Neural progenitor cell (in vitro differentiated cells): ENCODE measurements around the gene LRRC47. TPM values are rescaled to one million over a fixed set of nuclear protein-coding genes. Genes with fewer than 3 reads are reported as not detected.

Experiments
- DNase-seq: peaks from one replicate; pipeline ENCODE4 v3.0.0-alpha.2; 2016; ENCODE audit warnings: low spot score
- H2AFZ ChIP-seq: fragments of 200-600 bp; sonication (generic); replicated peaks from 2 replicates; pipeline ENCODE4 v1.6.1; 2016; ENCODE audit warnings: antibody characterized with exemption
- H3F3A ChIP-seq: fragments of 200-600 bp; sonication (generic); 2 replicates; pipeline ENCODE4 v1.6.1; 2016; ENCODE audit warnings: antibody characterized with exemption, low read depth
- H3K27ac ChIP-seq: fragments of 200-600 bp; sonication (generic); 2 replicates; pipeline ENCODE4 v1.5.1; 2016; ENCODE audit warnings: mild to moderate bottlenecking
- H3K27me3 ChIP-seq: fragments of 200-600 bp; sonication (generic); 2 replicates; pipeline ENCODE4 v1.6.1; 2016; ENCODE audit warnings: mild to moderate bottlenecking, moderate library complexity
- H3K36me3 ChIP-seq: fragments of 200-600 bp; sonication (generic); 2 replicates; pipeline ENCODE4 v1.5.1; 2016
- H3K4me1 ChIP-seq: fragments of 200-600 bp; sonication (generic); 2 replicates; pipeline ENCODE4 v1.6.1; 2016; ENCODE audit warnings: mixed run types
- H3K4me2 ChIP-seq: fragments of 200-600 bp; sonication (generic); 2 replicates; pipeline ENCODE4 v1.6.1; 2016
- H3K4me3 ChIP-seq: fragments of 200-600 bp; sonication (generic); 2 replicates; pipeline ENCODE4 v1.5.1; 2016
- H3K79me2 ChIP-seq: fragments of 200-600 bp; sonication (generic); 2 replicates; pipeline ENCODE4 v1.6.1; 2016; ENCODE audit warnings: low read depth
- H3K9ac ChIP-seq: fragments of 200-600 bp; sonication (generic); 2 replicates; pipeline ENCODE4 v1.6.1; 2016
- H3K9me3 ChIP-seq: fragments of 200-600 bp; sonication (generic); 2 replicates; pipeline ENCODE4 v1.5.1; 2016; ENCODE audit warnings: low read depth
- H4K20me1 ChIP-seq: fragments of 200-600 bp; sonication (generic); 2 replicates; pipeline ENCODE4 v1.6.1; 2016; ENCODE audit warnings: low read depth
- H3K27ac Mint-ChIP-seq: 3 replicates; pipeline ENCODE4 v1.8.0; 2021; ENCODE audit warnings: mixed read lengths
- H3K27me3 Mint-ChIP-seq: 2 replicates; pipeline ENCODE4 v1.8.0; 2022; ENCODE audit warnings: low read depth, mild to moderate bottlenecking, inconsistent platforms, moderate library complexity, mixed read lengths; ENCODE audit not compliant: insufficient read depth
- H3K36me3 Mint-ChIP-seq: 3 replicates; pipeline ENCODE4 v1.8.0; 2021; ENCODE audit warnings: mixed read lengths
- H3K4me1 Mint-ChIP-seq: 3 replicates; pipeline ENCODE4 v1.8.0; 2021; ENCODE audit warnings: mixed read lengths
- H3K4me3 Mint-ChIP-seq: 3 replicates; pipeline ENCODE4 v1.8.0; 2021; ENCODE audit warnings: mild to moderate bottlenecking, moderate library complexity, mixed read lengths
- H3K9me3 Mint-ChIP-seq: 3 replicates; pipeline ENCODE4 v1.8.0; 2020; ENCODE audit warnings: mixed read lengths
- EZH2 ChIP-seq: fragments of 200-600 bp; sonication (generic); IDR thresholded peaks from 2 replicates; pipeline ENCODE4 v1.6.1; 2017; ENCODE audit warnings: antibody characterized with exemption, mild to moderate bottlenecking, moderate library complexity
- EZH2phosphoT487 ChIP-seq: fragments of 200-600 bp; sonication (generic); IDR thresholded peaks from 2 replicates; pipeline ENCODE4 v1.6.1; 2017; ENCODE audit warnings: antibody characterized with exemption
- total RNA-seq: library from RNA; depleted of rRNA; stranded (reverse); fragments of >200 nt; gene quantifications from 2 replicates; pipeline ENCODE4 v1.2.3, GENCODE V29; 2015; ENCODE audit warnings: low replicate concordance
- TF ChIP-seq, protein P1 (sequence below): fragments of 200-600 bp; sonication (generic); IDR thresholded peaks from 2 replicates; pipeline ENCODE4 v1.5.1; 2017; ENCODE audit warnings: antibody characterized with exemption, mild to moderate bottlenecking

LRRC47 gene
- total RNA-seq, 1 donor from 2014 or later, result 51.0 TPM

DNA sequence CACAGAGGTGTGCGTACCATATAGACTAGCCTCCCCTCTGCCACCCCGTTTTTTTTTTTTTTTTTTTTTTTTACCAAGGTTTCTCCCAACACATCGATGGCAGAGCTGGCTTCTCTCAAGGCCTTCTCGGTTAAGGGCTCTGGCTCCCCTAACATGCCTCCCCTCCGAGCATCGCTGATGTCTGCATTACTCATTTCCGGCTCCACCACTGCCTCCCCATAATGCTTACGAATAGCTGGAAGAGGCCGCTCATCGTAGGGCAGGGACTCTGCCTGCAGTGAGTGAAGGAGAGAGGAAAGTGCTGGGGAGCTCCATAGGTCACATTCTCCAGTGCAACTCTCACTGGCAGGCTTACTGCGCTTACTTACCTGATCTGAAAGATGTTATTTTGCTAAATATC lies 40.1 kb upstream of the LRRC47 start:
- H3K9me3 ChIP-seq, result no peaks in the 10 kb centered on the region
- Mint-ChIP-seq H3K27ac (no peak overlapping the region), H3K36me3 (peaks cover 37% of the 10 kb centered on the region), H3K9me3 (no peaks in the 10 kb centered on the region), H3K4me1 (no peaks in the 10 kb centered on the region), H3K4me3 (no peak overlapping the region), H3K27me3 (peaks cover 2% of the 10 kb centered on the region)
- no peak overlapping the region for H3K9ac ChIP-seq
- no peaks in the 10 kb centered on the region for H3K79me2 ChIP-seq
- no peaks in the 10 kb centered on the region for H3K4me1 ChIP-seq
- H3K4me3 ChIP-seq, result no peak overlapping the region
- no peak overlapping the region for H3K27ac ChIP-seq
- H3K4me2 ChIP-seq, result no peak overlapping the region
- no peaks in the 10 kb centered on the region for H3F3A ChIP-seq
- no peak for TF ChIP-seq EZH2phosphoT487
- no peak overlapping the region for H2AFZ ChIP-seq
- H4K20me1 ChIP-seq, result no peaks in the 10 kb centered on the region
- no peak for DNase-seq
- no peaks in the 10 kb centered on the region for H3K36me3 ChIP-seq
- H3K27me3 ChIP-seq, result no peaks in the 10 kb centered on the region

DNA sequence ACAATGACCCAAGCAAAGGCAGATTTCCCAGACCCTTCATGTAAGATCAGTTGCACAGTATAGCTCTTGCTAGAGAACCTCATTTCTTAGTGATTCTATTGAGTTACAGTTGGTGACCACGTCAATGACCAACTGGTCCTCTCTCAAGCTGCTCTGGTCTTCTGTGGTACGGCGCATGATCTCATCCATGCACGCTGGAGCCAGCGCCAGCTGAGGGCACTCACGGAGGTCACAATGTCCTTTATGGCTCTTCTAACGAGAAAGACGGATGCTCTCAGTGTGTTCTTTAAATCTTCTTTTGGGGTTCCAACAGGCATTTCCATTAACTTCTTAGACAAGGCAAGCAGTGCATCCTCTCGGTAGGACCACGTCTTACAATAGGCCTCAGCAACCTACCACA lies 38.4 kb upstream of the LRRC47 start:
- no peaks in the 10 kb centered on the region for H3K9me3 Mint-ChIP-seq
- H3K36me3 ChIP-seq, result no peaks in the 10 kb centered on the region
- peaks cover 38% of the 10 kb centered on the region for H3K36me3 Mint-ChIP-seq

DNA sequence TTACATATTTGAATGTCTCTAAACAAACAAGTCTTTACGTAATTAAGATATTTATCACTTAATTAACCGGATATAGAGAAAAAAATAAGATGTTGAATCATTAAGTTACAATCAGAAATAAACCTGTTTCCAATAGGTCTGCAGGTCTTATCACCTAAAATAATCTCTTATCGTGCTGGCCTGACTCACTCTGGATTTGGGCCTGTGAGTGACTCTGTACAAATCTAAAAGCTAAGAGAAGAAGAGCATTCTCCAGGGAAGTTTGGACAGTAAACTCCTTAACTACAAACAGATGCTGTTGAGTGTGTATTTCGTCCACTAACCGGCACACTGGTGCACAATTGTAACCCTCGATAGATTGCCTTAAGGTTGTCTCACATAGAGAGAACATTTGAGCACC lies 35.4 kb upstream of the LRRC47 start:
- Histone ChIP-seq H3F3A (no peaks in the 10 kb centered on the region), H3K4me3 (no peak overlapping the region), H3K27ac (no peak overlapping the region), H3K4me1 (no peaks in the 10 kb centered on the region), H3K79me2 (no peaks in the 10 kb centered on the region), H3K9ac (no peak overlapping the region), H3K36me3 (no peaks in the 10 kb centered on the region), H3K27me3 (no peaks in the 10 kb centered on the region), H3K9me3 (no peaks in the 10 kb centered on the region), H2AFZ (no peak overlapping the region), H4K20me1 (no peaks in the 10 kb centered on the region), H3K4me2 (no peak overlapping the region)
- Mint-ChIP-seq H3K9me3 (no peaks in the 10 kb centered on the region), H3K36me3 (peaks cover 27% of the 10 kb centered on the region), H3K27me3 (no peaks in the 10 kb centered on the region), H3K27ac (no peak overlapping the region), H3K4me3 (no peak overlapping the region), H3K4me1 (no peaks in the 10 kb centered on the region)
- TF ChIP-seq EZH2 (no peak), EZH2phosphoT487 (no peak)
- TF ChIP-seq, protein P1, sequence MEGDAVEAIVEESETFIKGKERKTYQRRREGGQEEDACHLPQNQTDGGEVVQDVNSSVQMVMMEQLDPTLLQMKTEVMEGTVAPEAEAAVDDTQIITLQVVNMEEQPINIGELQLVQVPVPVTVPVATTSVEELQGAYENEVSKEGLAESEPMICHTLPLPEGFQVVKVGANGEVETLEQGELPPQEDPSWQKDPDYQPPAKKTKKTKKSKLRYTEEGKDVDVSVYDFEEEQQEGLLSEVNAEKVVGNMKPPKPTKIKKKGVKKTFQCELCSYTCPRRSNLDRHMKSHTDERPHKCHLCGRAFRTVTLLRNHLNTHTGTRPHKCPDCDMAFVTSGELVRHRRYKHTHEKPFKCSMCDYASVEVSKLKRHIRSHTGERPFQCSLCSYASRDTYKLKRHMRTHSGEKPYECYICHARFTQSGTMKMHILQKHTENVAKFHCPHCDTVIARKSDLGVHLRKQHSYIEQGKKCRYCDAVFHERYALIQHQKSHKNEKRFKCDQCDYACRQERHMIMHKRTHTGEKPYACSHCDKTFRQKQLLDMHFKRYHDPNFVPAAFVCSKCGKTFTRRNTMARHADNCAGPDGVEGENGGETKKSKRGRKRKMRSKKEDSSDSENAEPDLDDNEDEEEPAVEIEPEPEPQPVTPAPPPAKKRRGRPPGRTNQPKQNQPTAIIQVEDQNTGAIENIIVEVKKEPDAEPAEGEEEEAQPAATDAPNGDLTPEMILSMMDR, result no peak
- DNase-seq, result no peak

More for the DNA sequence above, 38.4 kb upstream of the LRRC47 start:
- H3K27ac ChIP-seq, result no peak overlapping the region
- TF ChIP-seq, protein P1, result no peak
- TF ChIP-seq EZH2 (no peak), EZH2phosphoT487 (no peak)
- Mint-ChIP-seq H3K4me3 (no peak overlapping the region), H3K27ac (no peak overlapping the region), H3K27me3 (peaks cover 2% of the 10 kb centered on the region), H3K4me1 (no peaks in the 10 kb centered on the region)
- H3F3A ChIP-seq, result no peaks in the 10 kb centered on the region
- no peak for DNase-seq
- H3K4me2 ChIP-seq, result no peak overlapping the region
- no peak overlapping the region for H3K9ac ChIP-seq
- no peaks in the 10 kb centered on the region for H3K9me3 ChIP-seq
- H3K4me3 ChIP-seq, result no peak overlapping the region
- H3K4me1 ChIP-seq, result no peaks in the 10 kb centered on the region
- no peak overlapping the region for H2AFZ ChIP-seq
- no peaks in the 10 kb centered on the region for H3K79me2 ChIP-seq
- no peaks in the 10 kb centered on the region for H4K20me1 ChIP-seq
- no peaks in the 10 kb centered on the region for H3K27me3 ChIP-seq

DNA sequence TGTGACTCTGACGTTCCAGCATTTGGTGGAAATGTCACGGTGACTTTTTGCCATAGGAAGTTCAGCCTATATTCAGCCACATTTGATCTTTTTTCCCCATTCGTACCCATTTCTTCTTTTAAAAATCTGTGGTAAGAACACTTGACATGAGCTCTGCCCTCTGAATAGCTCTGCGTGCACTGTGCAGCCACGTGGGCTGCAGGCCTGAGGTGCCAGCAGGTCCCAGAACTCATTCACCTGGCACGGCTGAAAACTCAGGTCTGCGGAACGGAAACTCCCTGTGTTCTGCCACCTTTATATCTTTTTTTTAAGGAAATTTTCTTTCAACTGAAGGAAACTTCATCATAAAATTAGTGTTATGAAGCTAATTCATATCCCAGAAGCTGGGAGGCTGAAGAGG lies 32.1 kb upstream of the LRRC47 start:
- Histone ChIP-seq H3F3A (no peaks in the 10 kb centered on the region), H3K4me3 (no peak overlapping the region), H4K20me1 (no peaks in the 10 kb centered on the region), H3K27ac (no peak overlapping the region), H3K4me1 (no peaks in the 10 kb centered on the region), H2AFZ (no peak overlapping the region), H3K9ac (no peak overlapping the region), H3K36me3 (no peaks in the 10 kb centered on the region), H3K27me3 (no peaks in the 10 kb centered on the region), H3K9me3 (no peaks in the 10 kb centered on the region), H3K79me2 (no peaks in the 10 kb centered on the region), H3K4me2 (no peak overlapping the region)
- TF ChIP-seq EZH2phosphoT487 (no peak), EZH2 (no peak)
- TF ChIP-seq, protein P1, result no peak
- peaks cover 3% of the 10 kb centered on the region for H3K4me1 Mint-ChIP-seq
- peaks cover 31% of the 10 kb centered on the region for H3K36me3 Mint-ChIP-seq
- no peak for DNase-seq
- no peak overlapping the region for H3K27ac Mint-ChIP-seq
- no peak overlapping the region for H3K4me3 Mint-ChIP-seq
- H3K27me3 Mint-ChIP-seq, result peaks cover 3% of the 10 kb centered on the region
- no peaks in the 10 kb centered on the region for H3K9me3 Mint-ChIP-seq
